ENCODE data around the gene CPSF3. TPM values are rescaled to one million over a fixed set of nuclear protein-coding genes. Genes with fewer than 3 reads are reported as not detected.

Gene CPSF3
- total and polyA plus RNA-seq, 11 donors, result 12.0 to 27.5 (median 18.3) TPM

DNA sequence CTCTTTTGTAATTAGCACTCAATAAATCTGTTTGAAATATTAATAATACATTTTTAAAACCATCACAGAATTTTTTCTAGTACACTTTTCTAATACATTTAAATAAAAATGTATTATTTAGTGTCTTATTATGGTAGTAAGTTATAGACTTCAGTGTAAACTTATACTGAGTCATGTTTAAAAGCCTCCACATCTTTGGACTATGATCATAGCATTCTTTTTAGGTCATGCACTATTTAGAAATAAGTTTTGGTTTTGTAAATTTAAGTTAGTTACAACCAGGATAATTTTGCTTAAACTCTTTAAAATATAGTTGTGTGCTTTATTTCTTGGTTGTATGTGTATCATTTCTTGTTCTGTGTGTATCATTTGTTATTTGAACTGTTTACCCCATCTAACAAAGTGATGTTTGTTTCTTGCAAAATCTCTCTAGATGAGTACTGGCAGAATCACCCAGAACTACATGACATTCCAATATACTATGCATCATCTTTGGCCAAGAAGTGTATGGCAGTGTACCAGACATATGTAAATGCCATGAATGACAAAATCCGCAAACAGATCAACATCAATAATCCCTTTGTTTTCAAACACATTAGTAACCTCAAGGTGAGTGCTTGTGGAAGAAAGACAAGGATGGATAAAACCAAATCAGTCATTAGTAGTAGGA lies 16.7 kb downstream of the CPSF3 start:
- ATAC-seq (no peak), DNase-seq (no peak)
- TF ChIP-seq CTCF (IDR thresholded peaks at IDR 0.05) (no peak), POLR2A (IDR thresholded peaks at IDR 0.05) (no peak)
- H3K9me3 ChIP-seq, result no peaks in the 10 kb centered on the region
- no peak overlapping the region for H3K4me3 ChIP-seq
- H3K4me1 ChIP-seq, result no peaks in the 10 kb centered on the region
- intact Hi-C loops (cut with DNase I), result no loop called here
- H3K27ac ChIP-seq, result no peak overlapping the region
- peaks cover 0 to 100% (median 96%) of the 10 kb centered on the region in 9 donors for H3K36me3 ChIP-seq
- 89 to 94% (median 92%) methylated on average over 1 of the region's 1 CpG for WGBS, 4 donors
- no peaks in the 10 kb centered on the region for H3K27me3 ChIP-seq

DNA sequence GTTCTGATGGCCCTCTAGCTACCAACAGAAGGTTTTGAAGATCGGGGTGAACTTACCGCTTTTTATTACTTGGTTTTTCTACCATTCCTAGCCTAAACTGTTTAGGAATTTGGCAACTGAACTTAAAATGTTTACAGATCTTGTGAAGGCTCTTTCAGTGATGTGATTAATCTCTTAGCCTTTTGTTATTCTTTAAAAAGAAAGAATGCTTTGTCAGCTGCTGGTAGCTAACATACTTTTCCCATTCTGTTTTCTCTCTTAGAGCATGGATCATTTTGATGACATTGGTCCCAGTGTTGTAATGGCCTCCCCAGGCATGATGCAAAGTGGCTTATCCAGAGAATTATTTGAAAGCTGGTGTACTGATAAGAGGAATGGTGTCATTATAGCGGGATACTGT lies 18.1 kb downstream of the CPSF3 start:
- no peak overlapping the region for H3K4me3 ChIP-seq
- intact Hi-C loops (cut with DNase I), result no loop called here
- H3K27me3 ChIP-seq, result no peaks in the 10 kb centered on the region
- H3K4me1 ChIP-seq, result no peaks in the 10 kb centered on the region
- WGBS, 4 donors, result 48 to 74% (median 58%) methylated on average over 3 of the region's 3 CpGs
- no peak overlapping the region for H3K27ac ChIP-seq
- DNase-seq (no peak), ATAC-seq (no peak)
- H3K9me3 ChIP-seq, result no peaks in the 10 kb centered on the region
- peaks cover 0 to 100% (median 95%) of the 10 kb centered on the region in 9 donors for H3K36me3 ChIP-seq
- TF ChIP-seq POLR2A (IDR thresholded peaks at IDR 0.05) (no peak), CTCF (IDR thresholded peaks at IDR 0.05) (no peak)

GRCh38 chr2:9443526-9443925 lies 20.1 kb downstream of the CPSF3 start:
- ATAC-seq (no peak), DNase-seq (no peak)
- Histone ChIP-seq H3K27ac (no peak overlapping the region), H3K27me3 (no peaks in the 10 kb centered on the region), H3K4me3 (no peak overlapping the region), H3K9me3 (no peaks in the 10 kb centered on the region), H3K36me3 (peaks cover 0 to 98% (median 95%) of the 10 kb centered on the region in 9 donors), H3K4me1 (no peaks in the 10 kb centered on the region)
- intact Hi-C loops (cut with DNase I), result no loop called here
- no peak for TF ChIP-seq CTCF (IDR thresholded peaks at IDR 0.05)
- no peak for TF ChIP-seq POLR2A (IDR thresholded peaks at IDR 0.05)
- WGBS, 4 donors, result 89 to 96% (median 90%) methylated on average over 5 of the region's 5 CpGs

DNA sequence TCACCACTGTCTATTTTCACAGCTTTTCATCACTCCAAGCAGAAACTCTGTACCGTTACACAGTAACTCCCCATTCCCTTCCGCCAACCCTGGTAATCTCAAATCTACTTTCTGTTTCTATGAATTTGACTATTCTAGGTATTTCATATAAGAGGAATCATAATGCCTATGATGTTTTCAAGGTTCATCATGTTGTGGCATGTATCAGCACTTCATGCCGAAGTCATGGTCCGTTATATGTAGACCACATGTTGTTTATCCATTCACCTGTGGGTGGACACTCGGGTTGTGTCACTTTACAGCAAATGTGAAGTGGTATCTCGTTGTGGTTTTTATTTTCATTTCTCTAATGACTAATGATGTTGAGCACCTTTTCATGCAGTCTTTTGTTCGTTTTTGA lies 21.6 kb downstream of the CPSF3 start:
- ATAC-seq (no peak), DNase-seq (no peak)
- no peak for TF ChIP-seq CTCF (IDR thresholded peaks at IDR 0.05)
- TF ChIP-seq POLR2A (IDR thresholded peaks at IDR 0.05), result no peak
- intact Hi-C loops (cut with DNase I), result no loop called here
- no peaks in the 10 kb centered on the region for H3K27me3 ChIP-seq
- 81 to 95% (median 90%) methylated on average over 7 of the region's 7 CpGs for WGBS, 4 donors
- H3K9me3 ChIP-seq, result no peaks in the 10 kb centered on the region
- H3K4me1 ChIP-seq, result no peaks in the 10 kb centered on the region
- no peak overlapping the region for H3K4me3 ChIP-seq
- no peak overlapping the region for H3K27ac ChIP-seq
- peaks cover 0 to 98% (median 95%) of the 10 kb centered on the region in 9 donors for H3K36me3 ChIP-seq
